ENCODE results near the gene SEC14L1.
"Not testable (repeated sequence)": the region's sequence is repeated elsewhere in the genome, so short reads cannot be mapped to it uniquely, and the experiment has no call there.

Gene SEC14L1

GRCh38 chr17:77246110-77247047, 105.6 kb downstream of the SEC14L1 start:
- H3K4me3 ChIP-seq (ENCODE audit: low read depth, low read length): peak overlapping the region; percentile 52
- no peak for TF ChIP-seq CTCF (IDR thresholded peaks at IDR 0.05; ENCODE audit: borderline replicate concordance, insufficient read depth, low read depth, low read length)

- peak; percentile 97 for TF ChIP-seq CTCF (IDR thresholded peaks at IDR 0.05; ENCODE audit: borderline replicate concordance, insufficient read depth, low read depth, low read length)
- H3K4me3 ChIP-seq (ENCODE audit: low read depth, low read length): peak overlapping the region; percentile 52
Measured at GRCh38 chr17:77247048-77247541, 106.3 kb downstream of the SEC14L1 start.

- H3K4me3 ChIP-seq (ENCODE audit: low read depth, low read length): no peak overlapping the region
- no peak for TF ChIP-seq CTCF (IDR thresholded peaks at IDR 0.05; ENCODE audit: borderline replicate concordance, insufficient read depth, low read depth, low read length)
Measured at GRCh38 chr17:77247609-77248008, 106.8 kb downstream of the SEC14L1 start.

GRCh38 chr17:77248216-77249114, 107.7 kb downstream of the SEC14L1 start:
- no peak overlapping the region for H3K4me3 ChIP-seq (ENCODE audit: low read depth, low read length)
- TF ChIP-seq CTCF (IDR thresholded peaks at IDR 0.05; ENCODE audit: borderline replicate concordance, insufficient read depth, low read depth, low read length): no peak

GRCh38 chr17:77251622-77252183, 110.9 kb downstream of the SEC14L1 start:
- no peak overlapping the region for H3K4me3 ChIP-seq (ENCODE audit: low read depth, low read length)
- TF ChIP-seq CTCF (IDR thresholded peaks at IDR 0.05; ENCODE audit: borderline replicate concordance, insufficient read depth, low read depth, low read length): no peak

GRCh38 chr17:77252306-77252705, 111.5 kb downstream of the SEC14L1 start:
- not testable (repeated sequence) for H3K4me3 ChIP-seq (ENCODE audit: low read depth, low read length)

GRCh38 chr17:77253611-77254051, 112.9 kb downstream of the SEC14L1 start:
- H3K4me3 ChIP-seq (ENCODE audit: low read depth, low read length): no peak overlapping the region
- TF ChIP-seq CTCF (IDR thresholded peaks at IDR 0.05; ENCODE audit: borderline replicate concordance, insufficient read depth, low read depth, low read length): no peak

Data from GM12875 (cell line).